RCC 7860 (cell line): ENCODE data around the gene DNAAF3.

ENCODE experiments used
- DNase-seq: peaks from one replicate; pipeline ENCODE4 v3.0.0-alpha.2; 2015; ENCODE audit warnings: low spot score
- FAIRE-seq: peaks from 2 replicates; lab custom pipeline; 2012; peaks lifted over from hg19 to GRCh38; lab: Jason Lieb, UNC

The DNAAF3 gene

GRCh38 chr19:55117663-55118391 is 48.6 kb downstream of the DNAAF3 start:
- peak; percentile 93 for DNase-seq
- FAIRE-seq = peak; percentile 55

- DNase-seq = no peak
- FAIRE-seq = no peak
Observed at GRCh38 chr19:55116859-55117662, 49.4 kb downstream of the DNAAF3 start, which contains the start of gene PPP1R12C. PPP1R12C (minus strand) TSS chr19:55117637; CDS start chr19:55117543, 94 bp downstream.

- no peak for DNase-seq
- FAIRE-seq = no peak
Observed at GRCh38 chr19:55116232-55116858, 50.1 kb downstream of the DNAAF3 start.

- DNase-seq (no peak), FAIRE-seq (no peak)
Observed at GRCh38 chr19:55115446-55116065, 50.9 kb downstream of the DNAAF3 start.

- FAIRE-seq = no peak
- DNase-seq = no peak
Observed at GRCh38 chr19:55114566-55115145, 51.8 kb downstream of the DNAAF3 start.

GRCh38 chr19:55113570-55114039 is 52.8 kb downstream of the DNAAF3 start:
- peak; percentile 60 for DNase-seq
- no peak for FAIRE-seq

- no peak for DNase-seq
- no peak for FAIRE-seq
Observed at GRCh38 chr19:55112777-55113569, 53.4 kb downstream of the DNAAF3 start.

- DNase-seq (no peak), FAIRE-seq (no peak)
Observed at GRCh38 chr19:55112246-55112776, 54.1 kb downstream of the DNAAF3 start.

GRCh38 chr19:55111238-55111831 is 55.1 kb downstream of the DNAAF3 start:
- FAIRE-seq (no peak), DNase-seq (no peak)

GRCh38 chr19:55109527-55110291 is 56.7 kb downstream of the DNAAF3 start:
- no peak for DNase-seq
- no peak for FAIRE-seq
